NCI-H146 treated with DMSO at 0.1 percent for 48 hours (cell line): ENCODE measurements around the gene CELF1.

Source experiments
- DNase-seq: peaks from one replicate; lab custom pipeline; 2025; ENCODE audit not compliant: unreplicated experiment; lab: John Stamatoyannopoulos, UW

CELF1 gene

DNA sequence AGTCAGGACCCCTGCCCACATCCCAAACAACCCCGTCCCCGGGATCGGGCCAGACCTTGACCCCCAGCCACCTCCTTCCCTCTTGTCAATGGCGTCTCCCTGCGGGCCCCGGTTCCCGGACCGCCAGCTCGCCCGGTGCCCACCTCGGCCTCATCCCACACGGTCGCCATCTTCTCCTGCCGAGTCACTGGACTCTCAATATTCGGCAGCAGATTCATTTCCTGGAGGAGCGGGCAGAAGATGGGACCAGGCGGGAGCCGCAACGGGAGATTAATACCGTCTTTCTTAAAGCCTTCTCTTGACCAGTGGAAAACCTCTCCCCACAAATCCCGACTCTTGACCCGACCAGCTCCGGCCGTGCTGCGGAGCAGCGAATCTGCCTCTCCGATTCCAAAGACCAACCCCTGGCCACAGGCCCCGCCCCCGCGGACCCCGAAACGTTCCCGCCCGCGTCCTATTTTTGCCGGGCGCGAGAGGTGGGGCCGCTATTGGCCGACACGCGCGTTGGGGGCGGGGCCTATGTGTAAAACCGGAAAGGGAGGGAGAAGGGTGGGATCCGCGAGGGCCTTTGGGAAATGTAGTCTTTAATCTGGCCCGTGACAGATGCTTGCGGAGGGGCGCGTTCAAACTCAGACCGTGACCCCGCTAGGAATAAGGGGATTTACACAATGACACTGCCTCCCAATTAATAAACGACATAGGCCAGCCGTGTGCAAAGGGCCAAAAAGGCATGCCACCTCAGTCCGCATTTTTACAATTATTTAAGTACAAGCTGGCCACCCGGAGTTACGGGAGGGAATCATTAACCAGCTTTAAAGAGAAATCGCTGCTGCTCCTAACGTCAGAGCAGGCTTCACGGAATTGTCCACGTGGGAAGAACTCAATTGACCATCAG is 126.6 kb downstream of the CELF1 start, which contains the start of gene PSMC3:
TSS of gene PSMC3 (minus strand) at position 378 of the 895 bp plus-strand sequence. CDS start at position 218, 160 bp downstream.
- DNase-seq: peak; percentile 95

GRCh38 chr11:47425611-47426010 is 127.3 kb downstream of the CELF1 start:
- DNase-seq: no peak

DNA sequence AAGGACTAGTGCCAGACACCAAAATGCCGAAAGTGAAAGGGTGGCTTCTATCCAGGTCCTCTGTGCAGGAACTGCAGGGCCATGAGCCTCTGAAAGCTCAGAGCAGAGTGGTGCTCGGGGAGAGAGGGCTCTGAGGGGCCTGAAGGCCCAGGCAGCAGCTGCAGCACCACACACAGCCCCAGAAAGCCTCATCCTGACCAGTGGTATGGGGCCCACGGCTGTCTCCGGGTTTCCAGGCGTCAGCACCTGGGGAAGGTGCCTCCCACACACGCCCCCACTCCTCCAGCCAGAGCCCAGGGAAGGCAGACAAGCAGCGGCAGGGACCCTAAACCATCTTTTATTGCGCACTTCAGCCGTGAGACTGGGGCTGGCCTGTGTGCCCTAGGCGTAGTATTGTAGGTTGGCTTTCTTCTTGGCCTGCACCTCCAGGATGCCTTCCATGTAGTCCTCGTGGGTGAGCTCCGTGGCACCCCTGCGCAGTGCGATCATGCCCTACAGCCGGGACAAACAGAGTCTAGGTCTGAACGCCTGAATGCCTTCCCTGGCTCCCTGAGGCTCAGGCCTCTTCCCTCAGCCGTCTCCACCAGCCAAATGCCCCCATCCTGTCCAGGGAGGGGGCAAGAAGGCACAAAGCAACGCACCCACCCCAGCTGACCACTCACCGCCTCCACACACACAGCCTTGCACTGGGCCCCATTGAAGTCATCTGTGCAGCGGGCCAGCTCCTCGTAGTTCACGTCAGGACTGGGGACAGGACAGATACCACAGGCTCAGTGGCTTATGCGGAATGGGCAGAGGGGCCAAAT is 134.3 kb downstream of the CELF1 start:
- no peak for DNase-seq

DNA sequence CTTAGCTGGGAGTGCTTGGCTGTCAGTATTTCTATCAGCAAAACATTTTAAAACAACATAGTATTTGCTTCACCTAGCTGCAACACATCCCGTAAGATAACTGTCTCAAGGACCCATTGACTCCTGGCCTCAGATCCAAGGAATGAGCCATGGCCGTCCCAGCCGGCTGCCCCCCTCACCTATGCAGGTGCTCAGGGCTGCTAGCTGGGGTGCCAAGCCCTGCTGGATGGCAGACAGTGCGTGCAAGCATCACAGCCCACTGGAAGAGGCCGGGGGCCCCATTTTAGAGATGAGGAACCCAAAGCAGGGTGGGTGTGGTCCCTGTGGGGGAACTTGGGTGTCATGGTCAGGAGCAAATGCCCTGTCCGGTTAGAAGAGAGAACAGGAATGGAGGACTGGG is 135.2 kb downstream of the CELF1 start:
- no peak for DNase-seq

DNA sequence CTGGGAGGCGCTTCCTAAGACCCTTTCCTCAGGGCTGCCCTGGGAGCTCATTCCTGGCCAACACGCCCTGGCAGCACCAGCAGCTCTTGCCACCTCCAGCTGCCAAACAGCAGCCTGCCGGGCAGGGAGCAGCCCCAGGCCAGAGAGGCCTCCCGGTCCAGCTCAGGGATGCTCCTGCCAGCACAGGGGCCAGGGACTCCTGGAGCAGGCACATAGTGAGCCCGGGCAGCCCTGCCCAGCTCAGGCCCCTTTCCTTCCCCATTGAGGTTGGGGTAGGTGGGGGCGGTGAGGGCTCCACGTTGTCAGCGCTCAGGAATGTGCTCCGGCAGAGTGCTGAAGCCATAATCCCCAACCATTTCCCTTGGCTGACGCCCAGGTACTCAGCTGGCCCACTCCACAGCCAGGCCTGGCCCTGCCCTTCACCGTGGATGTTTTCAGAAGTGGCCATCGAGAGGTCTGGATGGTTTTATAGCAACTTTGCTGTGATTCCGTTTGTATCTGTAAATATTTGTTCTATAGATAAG is 136.9 kb downstream of the CELF1 start:
- DNase-seq: no peak
